EH (cell line): ENCODE results near the gene RPS6KB2.

ENCODE experiments used
- DNase-seq: peaks from one replicate; pipeline ENCODE4 v3.0.0-alpha.2; 2015; ENCODE audit warnings: low read depth

The RPS6KB2 gene

DNA sequence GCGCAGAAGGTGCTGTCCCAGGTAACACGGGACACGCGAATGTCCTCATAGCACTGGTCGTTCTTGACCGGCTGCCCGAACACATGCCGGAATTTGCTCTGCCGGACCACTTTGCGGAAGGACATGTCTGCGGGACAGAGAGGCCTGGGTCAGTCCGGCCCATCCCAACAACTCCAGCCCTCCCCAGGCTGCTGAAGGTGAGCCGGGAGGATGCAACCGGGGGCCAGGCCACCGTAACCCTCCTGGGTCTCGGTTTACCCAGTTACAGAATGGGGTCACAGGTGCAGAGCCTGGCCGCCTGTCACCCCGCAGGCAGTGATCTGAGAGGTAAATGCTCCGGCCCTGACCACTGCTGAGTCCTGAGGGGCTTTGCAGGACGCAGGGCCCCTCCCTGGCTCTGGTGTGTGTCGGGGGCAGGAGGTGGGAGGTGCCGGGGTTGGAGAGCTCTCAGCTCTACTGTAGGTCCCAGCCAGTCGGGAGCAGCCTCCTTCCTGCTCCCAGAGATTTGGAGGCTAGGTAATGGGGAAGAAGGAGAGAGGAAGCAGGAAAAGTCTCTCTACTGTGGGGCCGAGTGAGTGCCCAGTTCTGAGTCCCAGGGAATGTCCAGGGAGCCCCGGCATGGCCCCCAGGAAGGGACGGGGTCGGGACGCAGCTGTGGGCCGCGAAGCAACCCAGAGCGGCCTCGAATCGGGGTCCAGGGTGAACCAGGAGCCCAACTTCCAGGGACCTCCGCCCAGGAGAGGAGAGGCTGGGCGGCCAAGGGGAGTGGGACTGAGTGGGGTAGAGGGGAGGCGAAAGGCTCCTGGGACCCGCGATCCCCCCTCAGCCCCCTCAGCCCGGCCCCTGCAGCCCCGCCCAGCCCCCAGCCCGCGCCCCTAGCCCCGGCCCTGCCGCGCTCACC is 14.5 kb downstream of the RPS6KB2 start:
- DNase-seq = peak; percentile 23

DNA sequence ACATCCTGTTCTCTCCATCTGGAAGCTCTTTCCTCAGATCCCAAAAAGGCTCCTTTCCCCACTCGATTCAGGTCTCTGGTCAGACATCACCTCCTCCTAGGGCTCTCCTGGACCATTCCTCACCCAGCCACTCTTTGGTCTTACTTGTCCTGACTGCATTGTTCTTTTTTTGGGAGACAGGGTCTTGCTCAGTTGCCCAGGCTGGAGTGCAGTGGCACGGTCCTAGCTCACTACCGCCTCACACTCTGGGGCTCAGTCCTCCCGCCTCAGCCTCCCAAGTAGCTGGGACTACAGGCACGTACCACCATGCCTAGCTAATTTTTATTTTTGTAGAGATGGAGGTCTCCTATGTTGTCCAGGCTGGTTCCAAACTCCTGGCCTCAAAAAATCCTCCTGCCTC is 17.2 kb downstream of the RPS6KB2 start:
- DNase-seq = no peak

DNA sequence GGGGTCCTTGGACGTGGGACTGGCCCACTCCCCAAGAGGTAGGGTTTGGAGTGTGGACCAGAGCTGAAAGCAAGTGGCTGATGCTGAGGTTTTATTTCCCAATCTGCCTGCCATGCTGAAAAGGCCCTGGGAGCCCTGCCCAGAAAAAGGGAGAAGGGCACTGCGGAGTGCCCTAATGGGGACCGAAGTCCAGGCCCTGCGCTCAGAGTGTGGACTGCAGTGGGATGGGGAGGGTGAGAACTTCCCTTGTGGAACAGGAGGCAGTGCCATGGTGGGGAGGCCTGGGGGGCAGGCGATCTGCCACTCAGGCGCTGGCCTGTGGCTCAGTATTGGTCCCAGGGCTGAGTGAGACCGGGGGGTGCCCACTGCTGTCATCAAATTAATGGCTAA is 19.9 kb downstream of the RPS6KB2 start:
- DNase-seq = no peak

DNA sequence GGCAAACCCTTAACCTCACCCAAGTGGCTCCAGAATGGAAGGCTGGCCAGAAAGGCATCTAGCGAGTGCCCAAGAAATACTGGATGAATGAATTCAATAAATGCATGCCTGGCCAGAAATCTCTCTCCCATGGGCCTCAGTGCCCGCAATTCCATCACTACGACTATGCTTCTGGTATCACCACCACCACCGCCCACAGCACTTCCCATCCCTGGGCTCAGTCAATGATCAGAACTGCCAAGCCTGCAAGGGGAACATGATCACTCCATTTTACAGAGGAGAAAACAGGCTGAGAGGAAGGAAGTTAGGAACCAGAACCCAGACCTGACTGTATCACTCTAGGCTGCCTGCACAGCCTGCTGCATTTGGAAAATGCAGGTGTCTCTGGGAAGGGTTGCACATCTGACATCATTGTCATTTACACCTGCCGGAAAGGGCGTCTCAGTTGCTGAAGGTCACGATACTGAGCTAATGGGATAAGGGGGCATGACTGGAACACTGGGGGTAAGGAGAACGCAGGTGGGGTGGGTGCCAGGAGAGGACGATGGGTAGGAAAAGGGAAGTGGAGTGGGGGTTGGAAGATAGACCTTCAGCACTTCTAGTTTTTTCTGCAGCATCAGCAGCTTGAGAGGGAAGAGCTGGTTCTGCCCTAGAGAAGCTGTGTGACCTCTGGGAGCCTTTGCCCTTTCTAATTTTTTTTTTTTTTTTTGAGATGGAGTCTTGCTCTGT is 21.0 kb downstream of the RPS6KB2 start:
- no peak for DNase-seq

DNA sequence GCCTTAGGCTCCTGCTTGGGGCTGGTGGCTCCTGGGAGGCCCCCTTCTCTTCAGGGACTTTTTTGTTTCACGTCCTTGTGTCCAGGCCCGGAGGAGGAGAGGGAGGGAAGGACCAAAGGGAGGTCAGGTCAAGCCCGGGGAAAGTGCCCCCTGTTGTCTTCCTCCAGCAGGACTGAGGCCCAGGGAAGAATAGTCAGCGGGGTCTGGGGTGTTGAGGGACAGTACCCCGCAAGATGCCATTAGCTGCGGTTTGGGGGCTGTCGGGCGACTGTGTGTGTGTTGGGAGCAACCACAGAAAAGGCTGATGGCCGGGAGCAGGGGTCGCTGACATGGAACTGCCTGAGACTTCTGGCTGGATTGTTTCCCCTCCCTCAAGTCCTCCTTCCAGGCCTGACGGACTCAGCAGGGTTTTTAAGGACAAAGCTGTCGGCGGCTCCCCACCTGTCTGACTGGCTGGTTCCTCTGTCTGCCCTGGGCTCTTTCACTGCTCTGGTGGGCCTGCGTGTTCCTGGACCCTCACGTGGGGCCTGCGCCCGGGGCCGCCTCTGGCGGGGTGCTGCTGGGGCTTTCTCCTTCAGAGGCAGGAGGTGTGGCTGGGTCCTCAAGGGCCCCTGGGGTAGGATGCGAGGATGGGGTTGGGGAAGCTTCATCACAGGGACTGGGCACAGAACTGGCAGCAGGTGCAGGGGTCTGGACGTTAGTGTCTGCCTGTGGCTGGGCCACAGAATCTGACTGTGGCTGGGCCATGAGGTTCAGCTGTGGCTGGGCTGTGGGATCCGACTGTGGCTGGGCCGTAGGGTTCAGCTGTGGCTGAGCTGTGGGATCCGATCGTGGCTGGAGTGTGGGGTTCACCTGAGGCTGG is 22.7 kb downstream of the RPS6KB2 start:
- DNase-seq = no peak

DNA sequence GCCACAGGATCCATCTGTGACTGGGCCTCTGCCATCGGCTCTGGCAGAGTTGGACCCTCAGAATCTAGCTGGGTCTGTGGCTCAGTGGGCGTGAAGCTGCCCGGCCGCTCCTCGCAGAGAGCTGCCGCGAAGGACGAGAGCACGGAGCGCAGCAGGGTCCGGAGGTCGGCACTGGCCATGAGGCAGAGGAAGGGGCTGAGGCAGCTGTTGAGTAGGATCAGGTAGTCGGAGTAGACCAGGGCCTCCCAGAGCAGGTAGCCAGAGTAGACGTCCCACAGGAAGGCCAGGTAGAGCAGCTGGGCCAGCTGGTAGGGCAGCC is 23.3 kb downstream of the RPS6KB2 start:
- no peak for DNase-seq

DNA sequence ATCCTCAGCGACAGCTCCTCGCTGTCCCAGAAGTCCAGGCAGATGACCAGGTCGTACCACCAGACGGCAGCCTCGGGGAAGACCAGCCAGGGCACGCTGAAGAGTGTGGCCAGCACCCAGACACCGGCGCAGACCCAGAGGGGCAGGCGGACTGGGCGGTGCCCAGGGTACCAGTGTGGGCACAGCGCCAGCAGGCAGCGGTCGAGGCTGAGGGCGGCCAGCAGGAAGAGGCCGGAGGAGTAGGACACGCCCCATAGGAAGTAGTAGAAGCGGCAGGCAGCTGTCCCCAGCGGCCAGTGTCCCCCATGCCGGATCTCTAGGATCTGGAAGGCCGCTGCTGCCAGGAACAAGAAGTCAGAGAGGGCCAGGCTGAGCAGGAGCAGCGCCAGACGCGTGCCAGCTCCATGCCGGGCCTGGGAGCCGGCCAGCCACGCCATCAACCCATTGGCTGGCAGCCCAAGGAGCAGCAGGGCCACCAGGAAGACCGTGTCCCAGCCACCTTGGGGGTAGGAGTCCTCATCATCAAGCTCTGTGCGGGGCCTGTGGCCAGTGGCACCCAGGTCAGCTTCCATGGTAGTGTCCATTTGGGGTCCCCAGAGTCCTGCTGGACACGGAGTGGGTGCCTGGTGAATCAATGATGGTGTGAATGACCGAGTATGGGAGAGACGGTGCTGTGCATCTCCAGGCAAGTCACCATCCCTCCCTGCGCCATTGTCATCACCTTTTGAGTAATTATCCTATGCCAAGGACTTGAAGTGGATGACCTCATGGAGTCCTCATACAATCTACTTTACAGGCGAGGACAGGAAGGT is 24.1 kb downstream of the RPS6KB2 start, which contains the start of gene GPR152:
TSS of gene GPR152 (minus strand) at position 589 of the 812 bp plus-strand sequence. CDS start at position 584, 5 bp downstream.
- no peak for DNase-seq

DNA sequence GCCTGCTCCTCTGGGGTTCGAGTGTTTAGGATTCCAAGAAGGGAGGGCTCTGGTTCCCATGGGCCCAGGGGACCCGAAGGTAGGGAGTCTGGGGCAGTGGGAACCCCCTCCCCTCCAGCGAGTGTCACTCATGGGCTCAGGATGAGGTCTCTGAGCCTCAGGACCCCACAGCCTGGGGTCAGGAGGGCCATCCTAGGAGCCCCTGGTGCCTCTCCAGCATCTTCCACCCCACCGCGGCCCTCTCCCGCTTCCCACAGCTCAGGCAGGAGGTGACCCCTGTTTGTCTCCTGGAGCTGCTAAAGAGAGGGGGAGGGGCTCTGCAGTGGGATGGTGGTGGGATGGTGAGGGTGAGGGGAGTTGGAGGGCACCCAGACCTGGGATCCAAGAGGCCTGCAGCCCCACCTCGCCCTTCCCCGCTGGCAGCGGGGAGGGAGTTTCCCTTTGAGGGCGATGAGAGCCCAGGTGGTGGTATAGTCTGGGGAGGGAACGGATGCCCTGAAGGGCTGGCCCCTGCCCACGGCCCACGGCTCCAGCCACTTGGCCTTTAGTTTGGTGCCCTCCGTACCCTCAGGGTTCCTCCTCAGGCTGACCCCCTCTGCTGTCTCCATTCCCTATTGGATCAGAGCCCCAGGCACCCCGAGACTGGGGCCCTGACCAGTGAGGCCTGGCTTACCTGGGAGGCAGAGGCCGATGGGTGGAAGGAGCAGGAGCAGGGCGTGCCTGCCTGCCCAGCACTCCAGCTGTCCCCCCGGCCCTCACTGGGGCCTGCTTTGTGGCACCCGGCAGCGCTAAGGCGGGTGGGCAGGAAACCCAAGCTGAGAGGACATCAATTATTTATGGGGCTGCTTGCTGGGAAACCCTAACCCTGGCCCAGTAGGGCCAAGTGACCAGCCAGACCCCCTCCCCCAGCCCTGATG is 25.8 kb downstream of the RPS6KB2 start:
- no peak for DNase-seq

DNA sequence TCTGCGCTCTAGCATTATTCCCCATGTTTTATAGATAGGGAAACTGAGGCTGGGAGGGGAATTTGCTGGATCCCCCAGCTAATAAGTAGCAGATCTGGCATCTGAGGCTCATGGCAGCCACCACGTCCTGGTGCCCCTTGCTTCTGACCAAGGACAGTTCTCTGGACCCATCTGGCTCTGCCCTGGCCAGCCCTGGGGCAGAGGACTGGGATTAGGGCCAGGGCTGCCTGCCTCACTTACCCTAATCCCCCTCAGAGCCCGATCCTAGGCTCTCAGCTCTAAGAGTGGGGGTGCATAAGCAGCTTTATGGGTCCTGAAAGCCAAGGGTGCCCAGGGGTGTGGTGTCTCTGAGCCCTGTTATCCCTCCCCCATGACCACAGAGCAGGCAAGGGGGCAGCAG is 26.8 kb downstream of the RPS6KB2 start, which contains the start of gene CABP4:
TSS of gene CABP4 (plus strand) at position 301 of the 400 bp plus-strand sequence. CDS start at position 371, 70 bp downstream.
- no peak for DNase-seq

DNA sequence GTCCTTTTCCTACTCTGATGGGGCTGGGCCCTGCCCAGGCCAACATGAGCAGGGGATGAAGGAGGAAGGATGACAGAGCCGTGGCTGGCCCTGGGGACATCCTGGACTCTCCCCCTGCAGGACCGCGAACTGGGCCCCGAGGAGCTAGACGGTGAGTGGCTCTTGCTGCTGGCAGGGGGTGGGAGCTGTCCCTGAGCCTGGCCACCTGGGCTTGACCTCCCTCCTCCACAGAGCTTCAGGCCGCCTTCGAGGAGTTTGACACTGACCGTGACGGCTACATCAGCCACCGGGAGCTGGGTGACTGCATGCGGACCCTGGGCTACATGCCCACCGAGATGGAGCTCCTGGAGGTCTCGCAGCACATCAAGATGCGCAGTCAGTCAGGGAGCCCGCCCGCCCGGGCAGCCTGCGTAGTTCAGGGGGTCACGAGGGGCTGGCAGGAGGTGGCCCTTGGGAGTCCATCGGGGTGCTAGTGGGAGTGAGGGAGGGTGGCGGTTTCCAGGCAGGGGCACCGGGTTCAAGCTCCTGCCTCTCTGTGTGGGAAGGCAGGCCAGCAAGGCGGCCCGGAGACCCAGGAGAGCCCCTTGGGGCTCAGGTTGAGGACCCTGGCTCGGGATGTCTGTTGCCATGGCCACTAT is 27.9 kb downstream of the RPS6KB2 start:
- DNase-seq = no peak

DNA sequence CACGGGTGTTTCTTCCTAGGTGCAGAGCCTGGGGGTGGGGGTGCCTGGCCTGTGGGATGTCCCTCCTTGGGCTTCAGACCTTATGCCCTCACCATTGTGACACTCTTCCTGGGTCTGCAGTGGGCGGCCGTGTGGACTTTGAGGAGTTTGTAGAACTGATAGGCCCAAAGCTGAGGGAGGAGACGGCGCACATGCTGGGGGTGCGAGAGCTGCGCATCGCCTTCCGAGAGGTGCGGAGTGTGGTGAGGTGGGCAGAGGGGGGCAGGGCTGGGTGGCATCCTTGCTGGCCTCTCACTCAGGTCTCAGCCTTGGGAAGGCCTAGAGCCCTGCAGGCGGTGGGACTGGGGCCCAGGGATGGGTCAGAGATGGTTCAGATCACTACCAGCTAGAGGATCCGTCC is 29.2 kb downstream of the RPS6KB2 start:
- DNase-seq = no peak

DNA sequence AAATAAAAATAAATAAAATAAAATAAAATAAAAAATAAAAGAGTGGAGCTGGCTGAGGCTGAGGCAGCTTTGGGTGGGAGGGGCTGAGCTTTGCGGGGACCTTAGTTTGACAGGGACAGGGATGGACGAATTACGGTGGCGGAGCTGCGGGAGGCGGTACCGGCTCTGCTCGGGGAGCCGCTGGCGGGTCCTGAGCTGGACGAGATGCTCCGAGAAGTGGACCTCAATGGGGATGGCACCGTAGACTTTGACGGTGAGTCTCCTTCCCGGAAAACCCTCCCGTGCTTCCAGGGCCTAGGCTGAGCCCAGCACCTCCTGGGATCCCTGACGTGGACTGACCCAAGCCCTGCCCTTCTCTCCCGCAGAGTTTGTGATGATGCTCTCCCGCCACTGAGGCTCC is 30.0 kb downstream of the RPS6KB2 start:
- DNase-seq = no peak

DNA sequence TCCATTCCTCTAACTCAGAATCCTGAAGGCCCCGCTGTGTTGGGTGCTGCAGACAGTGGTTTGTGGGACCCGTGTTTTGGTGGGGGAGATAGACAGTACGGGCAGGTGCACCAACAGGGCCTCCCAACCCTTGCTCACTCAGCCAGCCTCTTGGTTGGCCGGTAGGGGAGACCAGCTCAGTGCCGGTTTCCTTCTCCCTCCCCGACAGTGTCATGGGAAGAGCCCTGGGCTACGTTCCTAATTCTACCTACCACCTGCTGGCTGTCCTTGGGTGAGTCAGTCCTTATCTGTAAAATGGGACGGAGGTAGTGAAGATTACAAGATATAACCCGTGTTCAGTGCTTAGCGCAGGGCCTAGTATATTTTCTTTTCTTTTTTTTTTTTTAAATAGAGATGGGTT is 34.9 kb downstream of the RPS6KB2 start:
- DNase-seq = no peak

DNA sequence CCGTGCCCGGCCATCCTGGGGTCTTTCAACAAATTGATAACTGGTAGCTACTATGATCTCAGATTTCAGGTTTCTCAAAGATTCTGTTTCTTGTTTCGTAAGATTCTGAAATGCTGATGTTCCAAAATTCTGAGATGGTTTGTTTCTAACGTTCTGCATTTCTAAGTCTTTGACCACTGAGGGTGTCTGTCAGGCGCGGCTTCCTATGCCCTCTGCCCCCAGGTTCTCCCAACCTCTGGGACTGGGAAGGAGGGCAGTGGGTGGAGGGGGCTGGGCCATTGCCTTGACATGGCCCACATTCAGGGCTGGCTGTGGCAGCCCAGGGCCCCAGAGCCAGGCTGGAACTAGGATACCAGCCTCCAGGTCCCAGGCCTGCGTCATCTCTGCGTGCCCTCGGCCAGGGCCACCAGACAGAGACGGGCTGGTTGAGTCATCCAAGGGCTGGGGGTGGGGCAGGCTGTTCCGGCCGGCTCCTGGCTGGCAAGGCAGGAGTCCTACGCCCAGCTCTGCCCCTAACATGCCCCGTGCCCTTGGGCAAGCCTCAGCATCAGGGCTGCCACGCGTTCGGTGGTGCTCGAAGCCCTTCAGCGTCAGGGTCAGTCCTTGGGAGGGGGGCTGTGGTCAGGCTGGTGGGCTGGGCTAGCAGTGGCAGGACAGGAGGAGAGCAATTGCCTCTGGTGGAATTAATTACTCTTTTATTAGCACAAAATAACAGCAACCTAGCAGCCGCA is 35.6 kb downstream of the RPS6KB2 start:
- DNase-seq = peak; percentile 12

DNA sequence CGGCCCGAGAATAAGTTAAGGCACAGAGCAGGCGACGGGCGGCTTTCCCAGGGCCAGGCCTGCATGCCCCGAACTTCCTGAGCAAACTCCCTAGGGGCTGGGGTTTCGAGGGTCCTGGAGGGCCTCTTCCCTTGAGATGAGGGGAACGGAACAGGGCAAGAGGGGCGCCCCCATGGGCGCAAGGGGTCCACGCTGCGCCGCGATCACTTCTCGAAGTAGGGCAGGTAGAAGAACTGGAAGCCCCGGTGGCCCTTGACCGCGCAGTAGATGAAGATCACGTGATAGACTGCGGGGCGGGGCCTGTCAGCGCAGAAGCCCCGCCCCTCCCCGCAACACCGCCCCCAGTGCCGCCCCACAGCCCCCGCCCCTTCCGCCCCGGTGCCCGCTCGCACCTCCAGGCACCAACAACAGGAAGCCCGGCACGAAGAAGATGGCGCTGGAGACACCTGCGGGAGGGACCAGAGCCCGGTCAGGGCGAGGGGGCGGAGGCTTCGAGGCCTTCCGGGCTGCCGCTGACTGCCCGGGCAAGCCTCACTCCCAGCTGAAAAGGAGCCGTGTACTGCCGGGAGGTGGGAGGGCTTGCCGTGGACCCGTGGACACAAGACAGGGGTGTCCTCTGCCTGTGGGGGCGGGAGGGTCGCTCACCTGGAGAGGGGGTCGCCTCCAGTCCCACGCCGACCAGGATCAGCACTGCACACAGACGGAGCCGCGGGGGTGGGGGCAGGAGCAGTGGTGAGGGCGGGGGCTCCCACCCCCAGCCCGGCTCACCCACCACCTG is 36.3 kb downstream of the RPS6KB2 start:
- peak; percentile 81 for DNase-seq

DNA sequence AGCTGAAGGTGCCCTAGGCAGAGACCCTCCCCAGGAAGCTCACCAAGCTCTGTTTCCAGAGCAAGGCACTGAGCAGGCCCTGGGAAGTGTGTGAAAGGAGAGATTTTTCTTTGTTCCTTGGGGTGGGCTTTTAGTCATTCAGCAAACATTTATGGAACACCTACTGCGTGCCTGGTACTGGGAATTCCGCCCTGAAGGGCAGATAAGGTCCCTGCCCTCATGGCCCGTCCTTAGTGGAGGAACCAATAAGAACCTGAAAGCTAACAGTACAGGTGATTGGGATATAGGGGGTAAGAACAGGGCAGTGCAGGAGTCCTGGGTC is 36.9 kb downstream of the RPS6KB2 start:
- DNase-seq = no peak

DNA sequence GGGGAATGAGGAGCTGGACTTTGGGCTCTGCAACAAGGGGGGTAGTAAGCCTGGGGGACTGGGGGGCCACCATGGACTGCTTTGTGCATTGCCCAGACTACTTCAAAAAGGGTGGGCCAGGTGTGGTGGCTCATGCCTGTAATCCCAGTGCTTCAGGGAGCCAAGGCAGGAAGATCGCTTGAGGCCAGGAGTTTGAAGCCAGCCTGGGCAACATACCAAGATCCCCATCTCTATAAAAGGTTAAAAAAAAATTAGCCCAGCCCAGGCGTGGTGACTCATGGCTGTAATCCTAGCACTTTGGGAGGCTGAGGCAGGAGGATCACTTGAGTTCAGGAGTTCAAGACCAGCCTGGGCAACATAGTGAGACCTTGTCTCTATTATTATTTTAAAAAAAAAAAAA is 37.2 kb downstream of the RPS6KB2 start:
- DNase-seq = peak; percentile 49

DNA sequence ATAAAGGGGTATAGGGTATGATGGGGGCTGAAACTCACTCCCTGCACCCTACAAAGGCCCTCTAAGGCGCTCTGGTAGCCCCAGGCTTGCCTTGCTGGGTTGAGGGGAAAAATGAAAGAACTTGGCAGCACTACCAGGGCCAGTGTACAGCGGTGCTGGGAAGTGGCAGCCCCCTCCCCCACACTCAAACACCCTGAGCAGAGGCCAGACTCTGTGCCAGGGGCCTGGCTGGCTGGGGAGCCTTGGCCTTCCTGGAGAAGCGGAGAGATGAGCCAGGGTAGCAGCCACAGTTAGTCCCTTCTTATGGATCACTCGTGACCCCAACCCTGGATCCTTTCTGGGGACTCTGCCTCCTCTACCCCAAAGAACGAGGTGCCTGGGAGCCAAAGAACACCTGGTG is 38.1 kb downstream of the RPS6KB2 start:
- no peak for DNase-seq
